Keratinocyte (primary cell): ENCODE data around the gene HOMER3. TPM values are rescaled to one million over a fixed set of nuclear protein-coding genes. Genes with fewer than 3 reads are reported as not detected.
A peak's percentile ranks its signal among the peaks of the same experiment; 100 is the strongest.
"Not testable (repeated sequence)": the region's sequence is repeated elsewhere in the genome, so short reads cannot be mapped to it uniquely, and the experiment has no call there.

Experiments
- DNase-seq: peaks from one replicate; pipeline ENCODE4 v3.0.0-alpha.2; 2011; ENCODE audit warnings: low read depth, missing footprints, low spot score
- FAIRE-seq: peaks from 2 replicates; lab custom pipeline; 2011; peaks lifted over from hg19 to GRCh38; lab: Jason Lieb, UNC
- H2AFZ ChIP-seq: 2 replicates; pipeline ENCODE4 v1.6.0; 2012; ENCODE audit warnings: low read length, control low read depth, inconsistent platforms; ENCODE audit not compliant: control insufficient read depth
- H3K27ac ChIP-seq: 2 replicates; pipeline ENCODE4 v1.5.1; 2011; ENCODE audit warnings: low read length; ENCODE audit not compliant: control insufficient read depth, insufficient read depth
- H3K27me3 ChIP-seq: 3 replicates; pipeline ENCODE4 v1.6.0; 2011; ENCODE audit warnings: low read length; ENCODE audit not compliant: control insufficient read depth, insufficient read depth; ENCODE audit errors: extremely low read depth
- H3K36me3 ChIP-seq, 2 experiments: 2 replicates in 1 of 2; 3 replicates in 1 of 2; pipeline ENCODE4 v1.5.1; 2011; ENCODE audit warnings: low read length in 2 of 2, mild to moderate bottlenecking in 1 of 2; ENCODE audit not compliant: control insufficient read depth in 2 of 2, insufficient read depth in 2 of 2; ENCODE audit errors: extremely low read depth in 1 of 2
- H3K4me1 ChIP-seq: 3 replicates; pipeline ENCODE4 v1.5.1; 2011; ENCODE audit warnings: low read length; ENCODE audit not compliant: control insufficient read depth, insufficient read depth; ENCODE audit errors: extremely low read depth
- H3K4me2 ChIP-seq: 3 replicates; pipeline ENCODE4 v1.6.0; 2011; ENCODE audit warnings: low read depth, low read length; ENCODE audit not compliant: control insufficient read depth, insufficient read depth; ENCODE audit errors: extremely low read depth
- H3K4me3 ChIP-seq, 3 experiments: fragments of 200-600 bp in 1 of 3; sonication (generic) in 1 of 3; 2 replicates in 2 of 3; 3 replicates in 1 of 3; pipeline ENCODE4 v1.5.1; 2011 to 2016; ENCODE audit warnings: low read length in 3 of 3, mild to moderate bottlenecking in 3 of 3, control low read depth in 2 of 3, inconsistent platforms in 1 of 3, low read depth in 1 of 3, mixed read lengths in 1 of 3, mixed run types in 1 of 3, moderate library complexity in 1 of 3; ENCODE audit not compliant: control insufficient read depth in 2 of 3, insufficient read depth in 2 of 3; ENCODE audit errors: extremely low read depth in 1 of 3
- H3K79me2 ChIP-seq: 2 replicates; pipeline ENCODE4 v1.6.0; 2012; ENCODE audit warnings: low read length; ENCODE audit not compliant: control insufficient read depth, insufficient read depth
- H3K9ac ChIP-seq: 3 replicates; pipeline ENCODE4 v1.6.0; 2011; ENCODE audit warnings: low read length; ENCODE audit not compliant: control insufficient read depth, insufficient read depth; ENCODE audit errors: extremely low read depth
- H3K9me1 ChIP-seq: 3 replicates; pipeline ENCODE4 v1.6.0; 2011; ENCODE audit warnings: low read length; ENCODE audit not compliant: control insufficient read depth, insufficient read depth; ENCODE audit errors: extremely low read depth
- H3K9me3 ChIP-seq: 2 replicates; pipeline ENCODE4 v1.5.1; 2012; ENCODE audit warnings: low read depth, low read length; ENCODE audit not compliant: control insufficient read depth
- H4K20me1 ChIP-seq: 3 replicates; pipeline ENCODE4 v1.6.0; 2011; ENCODE audit warnings: low read length; ENCODE audit not compliant: control insufficient read depth, insufficient read depth; ENCODE audit errors: extremely low read depth
- CTCF ChIP-seq, 3 experiments: IDR thresholded peaks in 1 of 3; conservative IDR thresholded peaks in 1 of 3; optimal IDR thresholded peaks in 1 of 3; 2 replicates in 2 of 3; 3 replicates in 1 of 3; pipeline versions ENCODE3 to v1.5.1; 2011; ENCODE audit warnings: low read length in 3 of 3, mild to moderate bottlenecking in 3 of 3, moderate library complexity in 2 of 3, control low read depth in 1 of 3, inconsistent platforms in 1 of 3; ENCODE audit not compliant: insufficient read depth in 2 of 3; ENCODE audit errors: extremely low read depth in 1 of 3
- EZH2 ChIP-seq: IDR thresholded peaks from one replicate; pipeline ENCODE4 v1.6.1; 2012; ENCODE audit warnings: inconsistent platforms, mild to moderate bottlenecking, low read length, moderate library complexity
- dilution Hi-C: fragments of 300-500 bp; cut with MboI; formaldehyde crosslinking; loops from one replicate; pipeline ENCODE4 v1.7.0; 2020; ENCODE audit warnings: low sequenced_read_pairs; ENCODE audit not compliant: extremely low pct_ligation_motif_present
- polyA plus RNA-seq, 5 experiments: library from polyadenylated mRNA; depleted of rRNA in 3 of 5; stranded (reverse) in 3 of 5; stranded (forward) in 1 of 5; unstranded in 1 of 5; fragments of >200 nt; gene quantifications; 1 replicate in 1 of 5; 2 replicates in 3 of 5; 3 replicates in 1 of 5; pipeline versions ENCODE4 v1.2.1 to v1.2.3, GENCODE V29; 2011 to 2012; ENCODE audit warnings: missing spikeins in 2 of 5, low read depth in 1 of 5, low replicate concordance in 1 of 5

Gene HOMER3
- polyA plus RNA-seq, 1 donor (not counting 4 experiments of a cell fraction or from before 2014, with no cell fraction given): 119 TPM

GRCh38 chr19:18919086-18919899 lies 21.7 kb downstream of the HOMER3 start, which contains the start of the genes COPE and DDX49:
TSS of gene COPE (minus strand) at chr19:18919387. CDS start at chr19:18919348, 39 bp downstream.
TSS of gene DDX49 (plus strand) at chr19:18919715. CDS start at chr19:18919742, 27 bp downstream.
- Histone ChIP-seq H3K4me1 (peaks cover 11% of the 10 kb centered on the region), H3K9me1 (no peaks in the 10 kb centered on the region), H3K27ac (peak within 1 kb of the TSS; percentile 96), H3K9ac (peak within 1 kb of the TSS; percentile 99), H2AFZ (peak within 1 kb of the TSS; percentile 85), H3K79me2 (peaks cover 56% of the 10 kb centered on the region), H4K20me1 (peaks cover 1% of the 10 kb centered on the region), H3K4me2 (peak within 1 kb of the TSS; percentile 98), H3K27me3 (no peaks in the 10 kb centered on the region), H3K9me3 (no peaks in the 10 kb centered on the region), H3K36me3 (peaks cover 12 to 24% of the 10 kb centered on the region in 2 experiments), H3K4me3 (peak within 1 kb of the TSS; percentile 93 to 97 (median 93))
- FAIRE-seq: peak; percentile 93
- dilution Hi-C loops: no loop called here
- TF ChIP-seq CTCF (optimal IDR thresholded peaks at IDR 0.05 in 1 of 3, IDR thresholded peaks at IDR 0.05 in 1 of 3, conservative IDR thresholded peaks at IDR 0.05 in 1 of 3; ENCODE audit: extremely low read depth in 1 of 3, insufficient read depth in 2 of 3, low read length in 3 of 3) (no peak), EZH2 (no peak)
- peak; percentile 97 for DNase-seq

- H3K4me2 ChIP-seq, H3K9me1 ChIP-seq, H2AFZ ChIP-seq, H4K20me1 ChIP-seq, H3K27me3 ChIP-seq, H3K9me3 ChIP-seq, dilution Hi-C loops, H3K9ac ChIP-seq, H3K4me3 ChIP-seq, H3K27ac ChIP-seq, FAIRE-seq, DNase-seq: not testable (repeated sequence)
- Histone ChIP-seq H3K79me2 (peaks cover 72% of the 10 kb centered on the region), H3K36me3 (peaks cover 17 to 23% of the 10 kb centered on the region in 2 experiments), H3K4me1 (peaks cover 11% of the 10 kb centered on the region)
Measured at GRCh38 chr19:18917593-18917992, 23.4 kb downstream of the HOMER3 start.
